Measurements from ENCODE around the gene NUP133. TPM values are rescaled to one million over a fixed set of nuclear protein-coding genes. Genes with fewer than 3 reads are reported as not detected.

Gene NUP133
- 20.3 and 21.1 TPM in 2 replicates for total RNA-seq

GRCh38 chr1:229507951-229508822 is at the start of gene NUP133:
TSS of gene NUP133 (minus strand) at chr1:229508341. CDS start at chr1:229508249, 92 bp downstream.

GRCh38 chr1:229434005-229434640 is 74.0 kb downstream of the NUP133 start, which contains the start of gene ACTA1:
TSS of gene ACTA1 (minus strand) at chr1:229434094. CDS start at chr1:229433115, 979 bp downstream.

Other genes starting within 250 kb of the NUP133 start
- gene RAB4A, start 237.2 kb downstream of the NUP133 start, total RNA-seq, result 35.6 and 45.4 TPM in 2 replicates
- 5.9 and 7.7 TPM in 2 replicates for gene CCSAP, start 165.3 kb downstream of the NUP133 start, total RNA-seq
- gene ACTA1, start 74.2 kb downstream of the NUP133 start, total RNA-seq, result not detected in 2 replicates
- 12.5 and 13.8 TPM in 2 replicates for gene ABCB10, start 50.4 kb upstream of the NUP133 start, total RNA-seq
- gene TAF5L, start 117.8 kb upstream of the NUP133 start, total RNA-seq, result 14.4 and 19.5 TPM in 2 replicates
- gene URB2, start 117.9 kb upstream of the NUP133 start, total RNA-seq, result 7.6 and 13.5 TPM in 2 replicates